K562 (cell line): ENCODE data around the gene TSC22D2. TPM values are rescaled to one million over a fixed set of nuclear protein-coding genes. Genes with fewer than 3 reads are reported as not detected.

Source experiments
- ADNP ChIP-seq: fragments of 200-800 bp; sonication (Bioruptor generic); IDR thresholded peaks from 2 replicates; pipeline ENCODE4 v1.6.1; 2016; ENCODE audit warnings: missing genetic modification characterization, missing compliant biosample characterization
- BRCA1 ChIP-seq, 2 experiments: fragments of 450-650 bp in 1 of 2; sonication (generic) in 1 of 2; formaldehyde crosslinking in 1 of 2; IDR thresholded peaks; 2 replicates each; pipeline versions ENCODE4 v1.5.0 to v1.6.1; 2017 to 2020; ENCODE audit warnings: mild to moderate bottlenecking in 1 of 2, missing genetic modification reagents in 1 of 2
- DMBX1 ChIP-seq: fragments of 250-450 bp; sonication (Bioruptor Pico); IDR thresholded peaks from 2 replicates; pipeline ENCODE4 v1.8.0; 2022; ENCODE audit warnings: inconsistent platforms, mild to moderate bottlenecking, moderate library complexity, borderline replicate concordance
- FOXK2 ChIP-seq, 2 experiments: fragments of 450-650 bp; IDR thresholded peaks in 1 of 2; conservative IDR thresholded peaks in 1 of 2; 2 replicates each; pipeline ENCODE4 v1.6.1; 2016; ENCODE audit warnings: low read depth in 2 of 2, mild to moderate bottlenecking in 1 of 2
- GATA2 ChIP-seq: sonication (generic); formaldehyde crosslinking; IDR thresholded peaks from 2 replicates; pipeline ENCODE4 v1.4.0; 2020; ENCODE audit warnings: mild to moderate bottlenecking, missing genetic modification reagents
- HEY1 ChIP-seq: fragments of 250-450 bp; sonication (Bioruptor Pico); IDR thresholded peaks from 2 replicates; pipeline ENCODE4 v1.5.0; 2020; ENCODE audit warnings: mild to moderate bottlenecking, moderate library complexity, borderline replicate concordance
- HNRNPL ChIP-seq: fragments of 200-400 bp; formaldehyde crosslinking; IDR thresholded peaks from 2 replicates; pipeline ENCODE4 v1.6.1; 2017; ENCODE audit warnings: low read depth, mild to moderate bottlenecking, low read length
- HNRNPUL1 ChIP-seq: fragments of 200-400 bp; formaldehyde crosslinking; IDR thresholded peaks from 2 replicates; pipeline ENCODE4 v1.6.1; 2017; ENCODE audit warnings: low read length
- KLF16 ChIP-seq: IDR thresholded peaks from 2 replicates; pipeline ENCODE4 v1.6.1; 2016; ENCODE audit warnings: antibody characterized with exemption
- MTA1 ChIP-seq: fragments of 450-650 bp; IDR thresholded peaks from 2 replicates; pipeline ENCODE4 v1.6.1; 2017; ENCODE audit warnings: borderline replicate concordance
- NCOR1 ChIP-seq: fragments of 450-650 bp; IDR thresholded peaks from 2 replicates; pipeline ENCODE4 v1.6.1; 2016; ENCODE audit warnings: mild to moderate bottlenecking, moderate library complexity
- POLR2A ChIP-seq: fragments of 450-650 bp; conservative IDR thresholded peaks from 2 replicates; pipeline ENCODE4 v1.6.1; 2016
- PTRF ChIP-seq: fragments of 450-650 bp; IDR thresholded peaks from 2 replicates; pipeline ENCODE4 v1.6.1; 2016; ENCODE audit warnings: mild to moderate bottlenecking, missing genetic modification characterization, missing compliant biosample characterization
- RAD21 ChIP-seq, 2 experiments: fragments of 250-450 bp in 1 of 2; fragments of 450-650 bp in 1 of 2; sonication (Bioruptor Pico) in 1 of 2; formaldehyde crosslinking in 1 of 2; IDR thresholded peaks in 1 of 2; conservative IDR thresholded peaks in 1 of 2; 2 replicates each; pipeline versions ENCODE4 v1.4.0 to v1.8.0; 2020 to 2022; ENCODE audit warnings: mild to moderate bottlenecking in 2 of 2, moderate library complexity in 1 of 2
- SIN3A ChIP-seq, 2 experiments: fragments of 150-350 bp in 1 of 2; IDR thresholded peaks; 2 replicates each; pipeline ENCODE4 v1.6.1; 2011 to 2016; ENCODE audit warnings: borderline replicate concordance in 2 of 2, low read depth in 2 of 2, low read length in 2 of 2, mild to moderate bottlenecking in 2 of 2, moderate library complexity in 2 of 2; ENCODE audit not compliant: control insufficient read depth in 1 of 2
- ZNF384 ChIP-seq: IDR thresholded peaks from 2 replicates; pipeline ENCODE4 v1.6.1; 2012; ENCODE audit warnings: low read depth, low read length, improper control_type of control experiment
- ZNF77 ChIP-seq: fragments of 250-450 bp; sonication (Bioruptor Pico); IDR thresholded peaks from 2 replicates; pipeline ENCODE4 v1.5.0; 2020
- polyA plus RNA-seq, 8 experiments: library from polyadenylated mRNA; depleted of rRNA in 4 of 8; stranded (reverse) in 5 of 8; unstranded in 3 of 8; fragments of >200 nt; fragmentation: Nextera tagmentation in 2 of 8; fragmentation: Illumina TruSeq in 1 of 8; extraction: Ambion mirVana in 2 of 8; extraction: Trizol in 1 of 8; gene quantifications; 2 replicates each; pipeline versions ENCODE4 v1.2.1 to v1.2.3, GENCODE V29; 2011 to 2014; ENCODE audit warnings: inconsistent platforms in 1 of 8, missing spikeins in 1 of 8
- total RNA-seq, 7 experiments: library from RNA; depleted of rRNA in 6 of 7; stranded (reverse); fragments of >200 nt in 6 of 7; fragmentation: Illumina TruSeq in 2 of 7; extraction: Trizol in 2 of 7; gene quantifications; 2 replicates each; pipeline versions ENCODE4 v1.2.1 to v1.2.3, GENCODE V29; 2011 to 2021; ENCODE audit warnings: low replicate concordance in 1 of 7
- TF ChIP-seq, protein P1 (sequence below), 2 experiments: fragments of 450-650 bp in 1 of 2; sonication (generic) in 1 of 2; formaldehyde crosslinking in 1 of 2; IDR thresholded peaks; 2 replicates each; pipeline versions ENCODE4 v1.7.1 to v1.9.0; 2016 to 2022; ENCODE audit warnings: inconsistent platforms in 1 of 2, mild to moderate bottlenecking in 1 of 2, missing genetic modification reagents in 1 of 2

The TSC22D2 gene
- total and polyA plus RNA-seq, 9 of the 15 experiments (the other 6 are each of a cell fraction or from before 2014, with no cell fraction given): 5.5 to 44.0 (median 19.3) TPM

DNA sequence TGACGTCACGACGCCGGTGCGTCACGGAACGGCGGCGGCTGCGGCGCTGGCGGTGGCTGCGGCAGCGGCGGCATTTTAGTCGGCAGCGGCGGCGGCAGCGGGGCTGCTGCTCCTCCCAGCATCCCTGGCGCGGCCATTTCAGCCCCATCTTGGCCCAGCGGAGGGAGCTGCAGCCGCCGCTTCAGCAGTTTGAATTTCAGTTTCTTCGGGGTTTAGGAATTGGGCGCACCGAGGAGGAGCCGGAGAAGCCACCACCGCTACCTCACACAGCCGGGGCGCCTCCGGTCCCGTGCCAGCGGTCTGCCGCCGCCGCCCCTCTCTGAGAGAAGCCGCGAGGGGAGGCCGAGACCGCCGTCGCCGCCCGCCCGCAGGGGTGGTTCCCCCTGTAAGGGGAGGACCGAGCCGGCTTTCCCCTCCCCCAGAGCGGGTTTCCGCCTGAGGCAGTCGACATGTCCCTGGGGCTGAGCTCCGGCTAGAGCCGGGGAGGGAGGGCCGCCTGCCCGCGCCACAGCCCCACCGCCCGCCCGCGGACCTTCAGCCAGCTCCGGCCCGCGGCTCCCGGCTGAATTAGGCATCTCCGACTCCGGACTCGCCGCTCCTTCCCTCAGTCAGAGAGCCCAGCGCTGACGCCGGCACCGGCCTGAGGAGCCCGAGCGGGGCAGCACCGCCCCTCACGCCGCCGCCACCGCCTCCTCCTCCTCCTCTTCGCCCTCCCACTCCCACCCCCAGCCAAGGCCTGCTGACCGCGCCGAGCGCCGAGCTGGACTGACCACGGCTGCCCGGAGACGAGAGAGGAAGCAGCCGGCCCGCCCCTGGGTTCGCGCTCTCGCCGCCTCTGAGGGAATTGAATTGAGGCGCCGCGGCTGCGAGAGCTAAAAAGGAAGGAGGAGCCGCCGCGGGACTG is at the start of gene TSC22D2 (continued):
- TF ChIP-seq, protein P1, sequence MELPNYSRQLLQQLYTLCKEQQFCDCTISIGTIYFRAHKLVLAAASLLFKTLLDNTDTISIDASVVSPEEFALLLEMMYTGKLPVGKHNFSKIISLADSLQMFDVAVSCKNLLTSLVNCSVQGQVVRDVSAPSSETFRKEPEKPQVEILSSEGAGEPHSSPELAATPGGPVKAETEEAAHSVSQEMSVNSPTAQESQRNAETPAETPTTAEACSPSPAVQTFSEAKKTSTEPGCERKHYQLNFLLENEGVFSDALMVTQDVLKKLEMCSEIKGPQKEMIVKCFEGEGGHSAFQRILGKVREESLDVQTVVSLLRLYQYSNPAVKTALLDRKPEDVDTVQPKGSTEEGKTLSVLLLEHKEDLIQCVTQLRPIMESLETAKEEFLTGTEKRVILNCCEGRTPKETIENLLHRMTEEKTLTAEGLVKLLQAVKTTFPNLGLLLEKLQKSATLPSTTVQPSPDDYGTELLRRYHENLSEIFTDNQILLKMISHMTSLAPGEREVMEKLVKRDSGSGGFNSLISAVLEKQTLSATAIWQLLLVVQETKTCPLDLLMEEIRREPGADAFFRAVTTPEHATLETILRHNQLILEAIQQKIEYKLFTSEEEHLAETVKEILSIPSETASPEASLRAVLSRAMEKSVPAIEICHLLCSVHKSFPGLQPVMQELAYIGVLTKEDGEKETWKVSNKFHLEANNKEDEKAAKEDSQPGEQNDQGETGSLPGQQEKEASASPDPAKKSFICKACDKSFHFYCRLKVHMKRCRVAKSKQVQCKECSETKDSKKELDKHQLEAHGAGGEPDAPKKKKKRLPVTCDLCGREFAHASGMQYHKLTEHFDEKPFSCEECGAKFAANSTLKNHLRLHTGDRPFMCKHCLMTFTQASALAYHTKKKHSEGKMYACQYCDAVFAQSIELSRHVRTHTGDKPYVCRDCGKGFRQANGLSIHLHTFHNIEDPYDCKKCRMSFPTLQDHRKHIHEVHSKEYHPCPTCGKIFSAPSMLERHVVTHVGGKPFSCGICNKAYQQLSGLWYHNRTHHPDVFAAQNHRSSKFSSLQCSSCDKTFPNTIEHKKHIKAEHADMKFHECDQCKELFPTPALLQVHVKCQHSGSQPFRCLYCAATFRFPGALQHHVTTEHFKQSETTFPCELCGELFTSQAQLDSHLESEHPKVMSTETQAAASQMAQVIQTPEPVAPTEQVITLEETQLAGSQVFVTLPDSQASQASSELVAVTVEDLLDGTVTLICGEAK (IDR thresholded peaks at IDR 0.05): no peak
- TF ChIP-seq, protein P1 (CRISPR knock-in tag; IDR thresholded peaks at IDR 0.05): no peak
- TF ChIP-seq HNRNPUL1 (no peak), DMBX1 (peak; percentile 30; the same call in 1 of the 2 replicates), POLR2A (peak; percentile 96), ADNP (tag) (no peak), HEY1 (no peak), MTA1 (no peak), BRCA1 (IDR thresholded peaks at IDR 0.05) (no peak), BRCA1 (CRISPR knock-in tag; IDR thresholded peaks at IDR 0.05) (no peak), HNRNPL (peak; percentile 31; the same call in 1 of the 2 replicates), GATA2 (CRISPR knock-in tag) (no peak), ZNF384 (no peak), NCOR1 (peak; percentile 55), KLF16 (no peak), FOXK2 (conservative IDR thresholded peaks at IDR 0.05 in 1 of 2, IDR thresholded peaks at IDR 0.05 in 1 of 2; ENCODE audit: low read depth in 2 of 2) (no peak), ZNF77 (no peak), PTRF (no peak), SIN3A (IDR thresholded peaks at IDR 0.05; ENCODE audit: borderline replicate concordance in 2 of 2, control insufficient read depth in 1 of 2, low read depth in 2 of 2, low read length in 2 of 2) (no peak), RAD21 (CRISPR knock-in tag; conservative IDR thresholded peaks at IDR 0.05 in 1 of 2, IDR thresholded peaks at IDR 0.05 in 1 of 2) (peak in 1 of 2 experiments; percentile 35)
